HEK293 (cell line): Measurements from ENCODE around the gene PCP4.

Source experiments
- CTCF ChIA-PET: fragments of 350-600 bp; formaldehyde crosslinking; extraction: SDS; loops from one replicate; lab custom pipeline; 2021; ENCODE audit warnings: antibody characterized with exemption; lab: Yijun Ruan, JAX
- POLR2A ChIA-PET: fragments of 300-600 bp; formaldehyde crosslinking; extraction: SDS; loops from one replicate; lab custom pipeline; 2020; ENCODE audit warnings: antibody characterized with exemption, inconsistent platforms; lab: Yijun Ruan, JAX
- H3K27ac ChIP-seq: fragments of 200-500 bp; sonication (Bioruptor generic); 2 replicates; pipeline ENCODE4 v1.5.1; 2014; ENCODE audit warnings: low read depth, low read length, control low read depth, inconsistent platforms; ENCODE audit errors: extremely low read depth
- H3K36me3 ChIP-seq, 2 experiments: fragments of 200-500 bp in 1 of 2; sonication (Bioruptor generic) in 1 of 2; 1 replicate in 1 of 2; 2 replicates in 1 of 2; pipeline ENCODE4 v1.5.1; 2014 to 2017; ENCODE audit warnings: inconsistent platforms in 2 of 2, low read length in 2 of 2; ENCODE audit not compliant: control insufficient read depth in 2 of 2, insufficient read depth in 1 of 2
- H3K4me1 ChIP-seq: fragments of 200-500 bp; sonication (Bioruptor generic); 2 replicates; pipeline ENCODE4 v1.5.1; 2014; ENCODE audit warnings: mild to moderate bottlenecking, low read length, inconsistent platforms; ENCODE audit not compliant: control insufficient read depth, insufficient read depth
- H3K4me3 ChIP-seq: 2 replicates; pipeline ENCODE4 v1.5.1; 2011; ENCODE audit warnings: low read depth, mild to moderate bottlenecking, control low read depth, low read length, moderate library complexity
- H3K9me3 ChIP-seq: fragments of 200-500 bp; sonication (Bioruptor generic); 2 replicates; pipeline ENCODE4 v1.5.1; 2014; ENCODE audit warnings: low read depth, low read length, inconsistent platforms; ENCODE audit not compliant: control insufficient read depth, insufficient read depth
- MZF1 ChIP-seq: fragments of 450-650 bp; formaldehyde crosslinking; IDR thresholded peaks from 2 replicates; pipeline ENCODE4 v1.5.1; 2017; ENCODE audit warnings: missing biosample characterization, missing genetic modification characterization, borderline replicate concordance
- OVOL3 ChIP-seq: fragments of 450-650 bp; formaldehyde crosslinking; IDR thresholded peaks from 2 replicates; pipeline ENCODE4 v1.5.1; 2016; ENCODE audit warnings: missing biosample characterization, missing genetic modification characterization
- SP7 ChIP-seq: fragments of 450-650 bp; formaldehyde crosslinking; IDR thresholded peaks from 2 replicates; pipeline ENCODE4 v1.5.1; 2016; ENCODE audit warnings: missing biosample characterization, missing genetic modification characterization
- WT1 ChIP-seq: fragments of 450-650 bp; formaldehyde crosslinking; IDR thresholded peaks from 2 replicates; pipeline ENCODE4 v1.5.1; 2016; ENCODE audit warnings: missing biosample characterization, missing genetic modification characterization
- ZNF169 ChIP-seq: fragments of 450-650 bp; formaldehyde crosslinking; IDR thresholded peaks from 2 replicates; pipeline ENCODE4 v1.5.1; 2016; ENCODE audit warnings: missing biosample characterization, missing genetic modification characterization
- ZNF174 ChIP-seq: fragments of 450-650 bp; formaldehyde crosslinking; IDR thresholded peaks from 2 replicates; pipeline ENCODE4 v1.5.0; 2017; ENCODE audit warnings: missing biosample characterization, mild to moderate bottlenecking, missing genetic modification characterization
- ZNF221 ChIP-seq: fragments of 450-650 bp; formaldehyde crosslinking; IDR thresholded peaks from 2 replicates; pipeline ENCODE4 v1.5.1; 2017; ENCODE audit warnings: missing biosample characterization, missing genetic modification characterization, borderline replicate concordance
- ZNF266 ChIP-seq: fragments of 450-650 bp; formaldehyde crosslinking; IDR thresholded peaks from 2 replicates; pipeline ENCODE4 v1.5.1; 2016; ENCODE audit warnings: missing biosample characterization, missing genetic modification characterization, low read depth
- ZNF274 ChIP-seq, 2 experiments: fragments of 200-500 bp in 1 of 2; fragments of 450-650 bp in 1 of 2; sonication (Bioruptor generic) in 1 of 2; formaldehyde crosslinking in 1 of 2; IDR thresholded peaks; 2 replicates each; pipeline versions ENCODE4 v1.5.1 to v1.6.1; 2014 to 2016; ENCODE audit warnings: borderline replicate concordance in 1 of 2, inconsistent platforms in 1 of 2, low read length in 1 of 2, missing biosample characterization in 1 of 2, missing genetic modification characterization in 1 of 2
- ZNF335 ChIP-seq: fragments of 450-650 bp; formaldehyde crosslinking; conservative IDR thresholded peaks from 2 replicates; pipeline ENCODE4 v1.5.1; 2016; ENCODE audit warnings: missing biosample characterization, missing genetic modification characterization
- ZNF366 ChIP-seq: fragments of 450-650 bp; formaldehyde crosslinking; conservative IDR thresholded peaks from 2 replicates; pipeline ENCODE4 v1.5.1; 2016; ENCODE audit warnings: missing biosample characterization, missing genetic modification characterization
- ZNF391 ChIP-seq: fragments of 450-650 bp; formaldehyde crosslinking; IDR thresholded peaks from 2 replicates; pipeline ENCODE4 v1.5.1; 2016; ENCODE audit warnings: low read depth, missing biosample characterization, missing genetic modification characterization, borderline replicate concordance
- ZNF423 ChIP-seq: fragments of 450-650 bp; formaldehyde crosslinking; IDR thresholded peaks from 2 replicates; pipeline ENCODE4 v1.5.1; 2016; ENCODE audit warnings: missing biosample characterization, missing genetic modification characterization
- ZNF558 ChIP-seq: fragments of 450-650 bp; formaldehyde crosslinking; IDR thresholded peaks from 2 replicates; pipeline ENCODE4 v1.5.1; 2016; ENCODE audit warnings: missing biosample characterization, missing genetic modification characterization
- ZNF776 ChIP-seq: fragments of 450-650 bp; formaldehyde crosslinking; IDR thresholded peaks from 2 replicates; pipeline ENCODE4 v1.5.0; 2017; ENCODE audit warnings: missing biosample characterization, missing genetic modification characterization, borderline replicate concordance
- TF ChIP-seq, protein P1 (sequence below): fragments of 450-650 bp; formaldehyde crosslinking; IDR thresholded peaks from 2 replicates; pipeline ENCODE4 v1.5.1; 2016; ENCODE audit warnings: missing biosample characterization, missing genetic modification characterization
- TF ChIP-seq, protein P2 (sequence below): fragments of 450-650 bp; formaldehyde crosslinking; IDR thresholded peaks from 2 replicates; pipeline ENCODE4 v1.5.1; 2017; ENCODE audit warnings: missing biosample characterization, missing genetic modification characterization
- TF ChIP-seq, protein P3 (sequence below): fragments of 450-650 bp; formaldehyde crosslinking; conservative IDR thresholded peaks from 2 replicates; pipeline ENCODE4 v1.5.1; 2016; ENCODE audit warnings: low read depth, missing biosample characterization, missing genetic modification characterization
- TF ChIP-seq, protein P4 (sequence below): fragments of 450-650 bp; formaldehyde crosslinking; IDR thresholded peaks from 2 replicates; pipeline ENCODE4 v1.5.1; 2016; ENCODE audit warnings: missing biosample characterization, missing genetic modification characterization, low read depth
- TF ChIP-seq, protein P5 (sequence below): fragments of 450-650 bp; formaldehyde crosslinking; IDR thresholded peaks from 2 replicates; pipeline ENCODE4 v1.5.1; 2017; ENCODE audit warnings: missing biosample characterization, missing genetic modification characterization
- TF ChIP-seq, protein P6 (sequence below): sonication (generic); formaldehyde crosslinking; IDR thresholded peaks from 2 replicates; pipeline ENCODE4 v1.8.1; 2022; ENCODE audit warnings: mild to moderate bottlenecking, moderate library complexity, missing genetic modification reagents

Gene PCP4

DNA sequence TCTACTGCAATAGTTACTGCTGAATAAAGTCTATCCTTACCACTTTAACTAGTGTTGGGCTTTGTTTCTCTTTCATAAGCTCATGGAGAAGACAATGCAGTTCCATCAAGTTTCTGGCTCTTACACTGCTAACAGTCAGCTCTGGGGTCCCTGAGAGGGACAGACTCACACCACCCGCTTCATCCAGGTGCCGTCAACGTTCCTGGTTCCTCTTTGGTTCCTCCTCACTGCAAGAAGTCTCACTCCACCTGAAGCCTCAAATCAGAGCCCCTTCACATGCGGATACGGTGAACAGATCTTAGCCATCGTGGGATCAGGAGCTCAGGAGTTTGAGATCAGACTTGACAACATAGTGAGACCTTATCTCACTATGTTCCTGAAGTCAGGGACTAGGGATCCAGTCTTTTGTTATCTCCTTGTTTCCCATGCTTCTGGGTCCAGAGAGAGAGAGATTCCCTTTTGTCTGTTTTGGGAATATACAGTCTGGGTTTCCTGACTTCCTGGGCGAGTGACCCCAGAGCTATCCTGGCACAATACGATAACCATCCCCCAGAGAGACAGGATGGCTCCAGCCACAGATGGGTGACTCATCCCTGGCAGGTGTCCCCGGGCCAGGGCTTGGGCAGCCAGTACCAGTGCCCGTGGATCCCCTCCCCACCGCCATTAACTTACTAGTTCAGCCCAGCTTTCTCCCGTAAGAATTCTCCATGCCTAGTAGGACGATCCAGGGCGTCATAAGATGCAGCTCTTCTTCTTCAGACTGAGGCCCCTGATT, 14.3 kb upstream of the PCP4 start (continued):
- TF ChIP-seq ZNF776 (tag by site-specific recombination) (no peak), ZNF221 (no peak), ZNF423 (tag by site-specific recombination) (no peak), ZNF366 (tag by site-specific recombination) (no peak)
- TF ChIP-seq, protein P1, sequence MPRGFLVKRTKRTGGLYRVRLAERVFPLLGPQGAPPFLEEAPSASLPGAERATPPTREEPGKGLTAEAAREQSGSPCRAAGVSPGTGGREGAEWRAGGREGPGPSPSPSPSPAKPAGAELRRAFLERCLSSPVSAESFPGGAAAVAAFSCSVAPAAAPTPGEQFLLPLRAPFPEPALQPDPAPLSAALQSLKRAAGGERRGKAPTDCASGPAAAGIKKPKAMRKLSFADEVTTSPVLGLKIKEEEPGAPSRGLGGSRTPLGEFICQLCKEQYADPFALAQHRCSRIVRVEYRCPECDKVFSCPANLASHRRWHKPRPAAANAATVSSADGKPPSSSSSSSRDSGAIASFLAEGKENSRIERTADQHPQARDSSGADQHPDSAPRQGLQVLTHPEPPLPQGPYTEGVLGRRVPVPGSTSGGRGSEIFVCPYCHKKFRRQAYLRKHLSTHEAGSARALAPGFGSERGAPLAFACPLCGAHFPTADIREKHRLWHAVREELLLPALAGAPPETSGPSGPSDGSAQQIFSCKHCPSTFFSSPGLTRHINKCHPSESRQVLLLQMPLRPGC, result no peak

DNA sequence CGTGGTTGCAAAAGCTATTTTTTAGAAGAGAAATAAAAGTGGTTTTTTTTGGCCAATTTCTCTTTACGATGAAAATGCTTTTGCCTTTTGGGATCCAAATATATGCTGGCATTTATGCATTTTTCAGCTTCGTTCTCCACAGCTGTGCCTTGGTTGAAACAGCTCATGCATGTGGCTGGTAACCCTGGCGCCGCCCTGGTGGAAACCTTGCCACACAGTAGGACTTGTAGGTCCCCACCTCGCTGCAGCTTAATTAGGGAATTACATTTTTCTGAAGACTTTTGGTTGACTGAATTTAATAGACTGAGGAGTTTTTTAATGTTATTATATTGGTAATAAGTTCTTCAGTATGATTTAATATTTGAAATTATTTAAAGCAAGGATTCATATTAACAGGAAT, 12.7 kb upstream of the PCP4 start:
- POLR2A ChIA-PET, result no interaction called here
- CTCF ChIA-PET, result interaction anchor here (0.6 to 3.0 kb wide), 9 partner anchors 9 to 801 kb away, joined by 3 to 24 read pairs (median 3); partner anchors contain the start of gene PCP4
- no peak overlapping the region for H3K4me3 ChIP-seq
- H3K27ac ChIP-seq, result no peak overlapping the region
- peaks cover 10% of the 10 kb centered on the region; the same call in 1 of the 2 replicates for H3K4me1 ChIP-seq
- no peaks in the 10 kb centered on the region for H3K36me3 ChIP-seq
- TF ChIP-seq MZF1 (tag by site-specific recombination), result no peak
- TF ChIP-seq, protein P2, sequence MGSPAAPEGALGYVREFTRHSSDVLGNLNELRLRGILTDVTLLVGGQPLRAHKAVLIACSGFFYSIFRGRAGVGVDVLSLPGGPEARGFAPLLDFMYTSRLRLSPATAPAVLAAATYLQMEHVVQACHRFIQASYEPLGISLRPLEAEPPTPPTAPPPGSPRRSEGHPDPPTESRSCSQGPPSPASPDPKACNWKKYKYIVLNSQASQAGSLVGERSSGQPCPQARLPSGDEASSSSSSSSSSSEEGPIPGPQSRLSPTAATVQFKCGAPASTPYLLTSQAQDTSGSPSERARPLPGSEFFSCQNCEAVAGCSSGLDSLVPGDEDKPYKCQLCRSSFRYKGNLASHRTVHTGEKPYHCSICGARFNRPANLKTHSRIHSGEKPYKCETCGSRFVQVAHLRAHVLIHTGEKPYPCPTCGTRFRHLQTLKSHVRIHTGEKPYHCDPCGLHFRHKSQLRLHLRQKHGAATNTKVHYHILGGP (tag by site-specific recombination), result no peak
- TF ChIP-seq, protein P3, sequence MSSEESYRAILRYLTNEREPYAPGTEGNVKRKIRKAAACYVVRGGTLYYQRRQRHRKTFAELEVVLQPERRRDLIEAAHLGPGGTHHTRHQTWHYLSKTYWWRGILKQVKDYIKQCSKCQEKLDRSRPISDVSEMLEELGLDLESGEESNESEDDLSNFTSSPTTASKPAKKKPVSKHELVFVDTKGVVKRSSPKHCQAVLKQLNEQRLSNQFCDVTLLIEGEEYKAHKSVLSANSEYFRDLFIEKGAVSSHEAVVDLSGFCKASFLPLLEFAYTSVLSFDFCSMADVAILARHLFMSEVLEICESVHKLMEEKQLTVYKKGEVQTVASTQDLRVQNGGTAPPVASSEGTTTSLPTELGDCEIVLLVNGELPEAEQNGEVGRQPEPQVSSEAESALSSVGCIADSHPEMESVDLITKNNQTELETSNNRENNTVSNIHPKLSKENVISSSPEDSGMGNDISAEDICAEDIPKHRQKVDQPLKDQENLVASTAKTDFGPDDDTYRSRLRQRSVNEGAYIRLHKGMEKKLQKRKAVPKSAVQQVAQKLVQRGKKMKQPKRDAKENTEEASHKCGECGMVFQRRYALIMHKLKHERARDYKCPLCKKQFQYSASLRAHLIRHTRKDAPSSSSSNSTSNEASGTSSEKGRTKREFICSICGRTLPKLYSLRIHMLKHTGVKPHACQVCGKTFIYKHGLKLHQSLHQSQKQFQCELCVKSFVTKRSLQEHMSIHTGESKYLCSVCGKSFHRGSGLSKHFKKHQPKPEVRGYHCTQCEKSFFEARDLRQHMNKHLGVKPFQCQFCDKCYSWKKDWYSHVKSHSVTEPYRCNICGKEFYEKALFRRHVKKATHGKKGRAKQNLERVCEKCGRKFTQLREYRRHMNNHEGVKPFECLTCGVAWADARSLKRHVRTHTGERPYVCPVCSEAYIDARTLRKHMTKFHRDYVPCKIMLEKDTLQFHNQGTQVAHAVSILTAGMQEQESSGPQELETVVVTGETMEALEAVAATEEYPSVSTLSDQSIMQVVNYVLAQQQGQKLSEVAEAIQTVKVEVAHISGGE (tag by site-specific recombination), result no peak
- no peak for TF ChIP-seq ZNF423 (tag by site-specific recombination)
- no peak for TF ChIP-seq ZNF266 (tag by site-specific recombination)
- no peak for TF ChIP-seq ZNF335 (tag by site-specific recombination)
- no peak for TF ChIP-seq ZNF174 (tag by site-specific recombination)
- no peak for TF ChIP-seq OVOL3
- TF ChIP-seq, protein P4, sequence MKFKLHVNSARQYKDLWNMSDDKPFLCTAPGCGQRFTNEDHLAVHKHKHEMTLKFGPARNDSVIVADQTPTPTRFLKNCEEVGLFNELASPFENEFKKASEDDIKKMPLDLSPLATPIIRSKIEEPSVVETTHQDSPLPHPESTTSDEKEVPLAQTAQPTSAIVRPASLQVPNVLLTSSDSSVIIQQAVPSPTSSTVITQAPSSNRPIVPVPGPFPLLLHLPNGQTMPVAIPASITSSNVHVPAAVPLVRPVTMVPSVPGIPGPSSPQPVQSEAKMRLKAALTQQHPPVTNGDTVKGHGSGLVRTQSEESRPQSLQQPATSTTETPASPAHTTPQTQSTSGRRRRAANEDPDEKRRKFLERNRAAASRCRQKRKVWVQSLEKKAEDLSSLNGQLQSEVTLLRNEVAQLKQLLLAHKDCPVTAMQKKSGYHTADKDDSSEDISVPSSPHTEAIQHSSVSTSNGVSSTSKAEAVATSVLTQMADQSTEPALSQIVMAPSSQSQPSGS, result no peak
- no peak for TF ChIP-seq WT1 (tag by site-specific recombination)
- TF ChIP-seq ZNF558 (tag by site-specific recombination), result no peak
- TF ChIP-seq, protein P5, sequence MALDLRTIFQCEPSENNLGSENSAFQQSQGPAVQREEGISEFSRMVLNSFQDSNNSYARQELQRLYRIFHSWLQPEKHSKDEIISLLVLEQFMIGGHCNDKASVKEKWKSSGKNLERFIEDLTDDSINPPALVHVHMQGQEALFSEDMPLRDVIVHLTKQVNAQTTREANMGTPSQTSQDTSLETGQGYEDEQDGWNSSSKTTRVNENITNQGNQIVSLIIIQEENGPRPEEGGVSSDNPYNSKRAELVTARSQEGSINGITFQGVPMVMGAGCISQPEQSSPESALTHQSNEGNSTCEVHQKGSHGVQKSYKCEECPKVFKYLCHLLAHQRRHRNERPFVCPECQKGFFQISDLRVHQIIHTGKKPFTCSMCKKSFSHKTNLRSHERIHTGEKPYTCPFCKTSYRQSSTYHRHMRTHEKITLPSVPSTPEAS (tag by site-specific recombination), result no peak
- no peak for TF ChIP-seq ZNF274 (IDR thresholded peaks at IDR 0.05; ENCODE audit: low read length)
- TF ChIP-seq ZNF274 (tag by site-specific recombination; IDR thresholded peaks at IDR 0.05; ENCODE audit: borderline replicate concordance), result no peak
- TF ChIP-seq ZNF169 (tag by site-specific recombination), result no peak
- TF ChIP-seq, protein P6, sequence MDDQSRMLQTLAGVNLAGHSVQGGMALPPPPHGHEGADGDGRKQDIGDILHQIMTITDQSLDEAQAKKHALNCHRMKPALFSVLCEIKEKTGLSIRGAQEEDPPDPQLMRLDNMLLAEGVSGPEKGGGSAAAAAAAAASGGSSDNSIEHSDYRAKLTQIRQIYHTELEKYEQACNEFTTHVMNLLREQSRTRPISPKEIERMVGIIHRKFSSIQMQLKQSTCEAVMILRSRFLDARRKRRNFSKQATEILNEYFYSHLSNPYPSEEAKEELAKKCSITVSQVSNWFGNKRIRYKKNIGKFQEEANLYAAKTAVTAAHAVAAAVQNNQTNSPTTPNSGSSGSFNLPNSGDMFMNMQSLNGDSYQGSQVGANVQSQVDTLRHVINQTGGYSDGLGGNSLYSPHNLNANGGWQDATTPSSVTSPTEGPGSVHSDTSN (CRISPR knock-in tag), result no peak
- no peak for TF ChIP-seq ZNF391 (tag by site-specific recombination)
- no peak for TF ChIP-seq SP7 (tag by site-specific recombination)
- H3K9me3 ChIP-seq, result no peaks in the 10 kb centered on the region
